Stimulated activated CD8-positive, alpha-beta memory T cell treated with anti-CD3 and anti-CD28 coated beads, Interleukin-2, amount 100 ng/mL, for 1 hour (primary cell): ENCODE data around the gene MT3.

Source experiments
- DNase-seq, 2 donors: peaks; one replicate each; pipeline ENCODE4 v3.0.0-alpha.2; 2020; ENCODE audit warnings: low read depth in 2 of 2

MT3 gene

GRCh38 chr16:56631197-56631596, 41.9 kb downstream of the MT3 start:
- DNase-seq: no peak

- DNase-seq: no peak
Observed at GRCh38 chr16:56631832-56632155, 42.5 kb downstream of the MT3 start.

GRCh38 chr16:56632156-56632847, 43.0 kb downstream of the MT3 start, which contains the start of gene MT1M:
MT1M (plus strand) TSS chr16:56632659; CDS start chr16:56632732, 73 bp downstream.
- no peak for DNase-seq

GRCh38 chr16:56632848-56633365, 43.6 kb downstream of the MT3 start:
- DNase-seq: no peak

- no peak for DNase-seq
Observed at GRCh38 chr16:56633535-56633934, 44.2 kb downstream of the MT3 start.

GRCh38 chr16:56634715-56635440, 45.5 kb downstream of the MT3 start:
- DNase-seq: no peak

- DNase-seq: no peak
Observed at GRCh38 chr16:56635441-56635967, 46.2 kb downstream of the MT3 start.

GRCh38 chr16:56636616-56637413, 47.5 kb downstream of the MT3 start:
- DNase-seq: no peak

- no peak for DNase-seq
Observed at GRCh38 chr16:56637814-56638750, 48.8 kb downstream of the MT3 start, which contains the start of gene MT1A. MT1A (plus strand) TSS chr16:56638666; CDS start chr16:56638739, 73 bp downstream.

GRCh38 chr16:56639045-56639444, 49.7 kb downstream of the MT3 start:
- DNase-seq: no peak

- DNase-seq: no peak
Observed at GRCh38 chr16:56640076-56640475, 50.7 kb downstream of the MT3 start.
